Astrocyte (in vitro differentiated cells and primary cell): Measurements from ENCODE around the gene TEX55. TPM values are rescaled to one million over a fixed set of nuclear protein-coding genes. Genes with fewer than 3 reads are reported as not detected.
"Not testable (repeated sequence)": the region's sequence is repeated elsewhere in the genome, so short reads cannot be mapped to it uniquely, and the experiment has no call there.

Experiments used
- DNase-seq: peaks from one replicate; pipeline ENCODE4 v3.0.0-alpha.2; 2010; ENCODE audit warnings: low read depth
- FAIRE-seq: peaks from 2 replicates; lab custom pipeline; 2011; peaks lifted over from hg19 to GRCh38; lab: Jason Lieb, UNC
- H2AFZ ChIP-seq: 2 replicates; pipeline ENCODE4 v1.6.0; 2012; ENCODE audit warnings: low read depth, low read length, inconsistent platforms
- H3K27ac ChIP-seq: 2 replicates; pipeline ENCODE4 v1.5.1; 2011; ENCODE audit warnings: low read depth, low read length, inconsistent platforms
- H3K27me3 ChIP-seq: 2 replicates; pipeline ENCODE4 v1.6.0; 2011; ENCODE audit warnings: low read length, inconsistent platforms; ENCODE audit not compliant: insufficient read depth
- H3K36me3 ChIP-seq: 2 replicates; pipeline ENCODE4 v1.5.1; 2011; ENCODE audit warnings: low read length, inconsistent platforms; ENCODE audit not compliant: insufficient read depth
- H3K4me1 ChIP-seq: 2 replicates; pipeline ENCODE4 v1.5.1; 2011; ENCODE audit warnings: low read length, inconsistent platforms; ENCODE audit not compliant: insufficient read depth
- H3K4me2 ChIP-seq: 2 replicates; pipeline ENCODE4 v1.6.0; 2012; ENCODE audit warnings: low read length, inconsistent platforms
- H3K4me3 ChIP-seq: 2 replicates; pipeline ENCODE4 v1.5.1; 2011; ENCODE audit warnings: low read depth, mild to moderate bottlenecking, low read length, inconsistent platforms; ENCODE audit not compliant: insufficient read depth
- H3K79me2 ChIP-seq: 2 replicates; pipeline ENCODE4 v1.6.0; 2012; ENCODE audit warnings: mild to moderate bottlenecking, low read length, inconsistent platforms; ENCODE audit not compliant: insufficient read depth
- H3K9ac ChIP-seq: 2 replicates; pipeline ENCODE4 v1.6.0; 2012; ENCODE audit warnings: mild to moderate bottlenecking, low read length, inconsistent platforms
- H3K9me3 ChIP-seq: 2 replicates; pipeline ENCODE4 v1.5.1; 2012; ENCODE audit warnings: low read depth, mild to moderate bottlenecking, low read length, inconsistent platforms; ENCODE audit not compliant: insufficient read depth
- H4K20me1 ChIP-seq: 2 replicates; pipeline ENCODE4 v1.6.0; 2012; ENCODE audit warnings: low read length, inconsistent platforms; ENCODE audit not compliant: insufficient read depth
- H3K27ac Mint-ChIP-seq: one replicate; pipeline ENCODE4 v1.8.0; 2021; ENCODE audit warnings: mild to moderate bottlenecking, mixed read lengths; ENCODE audit not compliant: unreplicated experiment
- H3K27me3 Mint-ChIP-seq: one replicate; pipeline ENCODE4 v1.8.0; 2021; ENCODE audit warnings: low read depth, mixed read lengths; ENCODE audit not compliant: unreplicated experiment
- H3K36me3 Mint-ChIP-seq: one replicate; pipeline ENCODE4 v1.8.0; 2021; ENCODE audit warnings: low read depth, mixed read lengths; ENCODE audit not compliant: unreplicated experiment
- H3K4me1 Mint-ChIP-seq: one replicate; pipeline ENCODE4 v1.8.0; 2021; ENCODE audit warnings: low read depth, mixed read lengths; ENCODE audit not compliant: unreplicated experiment
- H3K4me3 Mint-ChIP-seq: one replicate; pipeline ENCODE4 v1.8.0; 2021; ENCODE audit warnings: mild to moderate bottlenecking, moderate library complexity, mixed read lengths; ENCODE audit not compliant: unreplicated experiment
- H3K9me3 Mint-ChIP-seq: one replicate; pipeline ENCODE4 v1.8.0; 2021; ENCODE audit warnings: mild to moderate bottlenecking, mixed read lengths; ENCODE audit not compliant: unreplicated experiment
- EZH2 ChIP-seq: IDR thresholded peaks from 2 replicates; pipeline ENCODE4 v1.6.1; 2012; ENCODE audit warnings: mild to moderate bottlenecking, low read length, inconsistent platforms; ENCODE audit not compliant: insufficient read depth
- total RNA-seq: library from RNA; stranded (reverse); gene quantifications from 2 replicates; pipeline ENCODE4 v1.2.1, GENCODE V29; 2021
- TF ChIP-seq, protein P1 (sequence below): IDR thresholded peaks from 2 replicates; pipeline ENCODE4 v1.5.1; 2011; ENCODE audit warnings: low read depth, mild to moderate bottlenecking, inconsistent platforms, low read length, moderate library complexity; ENCODE audit not compliant: insufficient read depth

Gene TEX55
- total RNA-seq, 1 donor from 2014 or later = not detected

DNA sequence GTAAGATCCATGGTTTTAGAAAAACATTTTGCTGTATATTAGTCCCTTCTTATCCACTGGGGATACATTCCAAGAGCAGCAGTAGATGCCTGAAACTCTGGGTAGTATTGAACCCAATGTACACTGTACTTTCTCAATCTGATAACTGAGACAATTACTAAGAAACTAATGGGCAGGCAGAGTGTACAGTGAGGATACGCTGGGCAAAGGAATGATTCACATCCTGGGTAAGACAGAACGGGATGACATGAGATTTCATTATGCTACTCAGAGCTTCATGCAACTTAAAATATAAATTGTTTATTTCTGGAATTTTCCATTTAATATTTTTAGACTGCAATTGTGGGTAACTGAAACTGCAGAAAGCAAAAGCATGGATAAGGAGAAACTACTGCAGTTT is 46.2 kb upstream of the TEX55 start:
- Histone ChIP-seq H3K9me3 (no peaks in the 10 kb centered on the region), H3K4me2 (no peak overlapping the region), H3K4me3 (no peak overlapping the region), H2AFZ (no peak overlapping the region), H4K20me1 (no peaks in the 10 kb centered on the region), H3K9ac (no peak overlapping the region), H3K36me3 (no peaks in the 10 kb centered on the region), H3K27ac (no peak overlapping the region), H3K4me1 (no peaks in the 10 kb centered on the region), H3K27me3 (no peaks in the 10 kb centered on the region), H3K79me2 (no peaks in the 10 kb centered on the region)
- FAIRE-seq = no peak
- no peak overlapping the region for H3K4me3 Mint-ChIP-seq
- no peaks in the 10 kb centered on the region for H3K9me3 Mint-ChIP-seq
- DNase-seq = no peak
- no peak for TF ChIP-seq EZH2
- TF ChIP-seq, protein P1, sequence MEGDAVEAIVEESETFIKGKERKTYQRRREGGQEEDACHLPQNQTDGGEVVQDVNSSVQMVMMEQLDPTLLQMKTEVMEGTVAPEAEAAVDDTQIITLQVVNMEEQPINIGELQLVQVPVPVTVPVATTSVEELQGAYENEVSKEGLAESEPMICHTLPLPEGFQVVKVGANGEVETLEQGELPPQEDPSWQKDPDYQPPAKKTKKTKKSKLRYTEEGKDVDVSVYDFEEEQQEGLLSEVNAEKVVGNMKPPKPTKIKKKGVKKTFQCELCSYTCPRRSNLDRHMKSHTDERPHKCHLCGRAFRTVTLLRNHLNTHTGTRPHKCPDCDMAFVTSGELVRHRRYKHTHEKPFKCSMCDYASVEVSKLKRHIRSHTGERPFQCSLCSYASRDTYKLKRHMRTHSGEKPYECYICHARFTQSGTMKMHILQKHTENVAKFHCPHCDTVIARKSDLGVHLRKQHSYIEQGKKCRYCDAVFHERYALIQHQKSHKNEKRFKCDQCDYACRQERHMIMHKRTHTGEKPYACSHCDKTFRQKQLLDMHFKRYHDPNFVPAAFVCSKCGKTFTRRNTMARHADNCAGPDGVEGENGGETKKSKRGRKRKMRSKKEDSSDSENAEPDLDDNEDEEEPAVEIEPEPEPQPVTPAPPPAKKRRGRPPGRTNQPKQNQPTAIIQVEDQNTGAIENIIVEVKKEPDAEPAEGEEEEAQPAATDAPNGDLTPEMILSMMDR = no peak
- no peaks in the 10 kb centered on the region for H3K4me1 Mint-ChIP-seq
- H3K27ac Mint-ChIP-seq = no peak overlapping the region
- H3K36me3 Mint-ChIP-seq = no peaks in the 10 kb centered on the region
- H3K27me3 Mint-ChIP-seq = peaks cover 2% of the 10 kb centered on the region

DNA sequence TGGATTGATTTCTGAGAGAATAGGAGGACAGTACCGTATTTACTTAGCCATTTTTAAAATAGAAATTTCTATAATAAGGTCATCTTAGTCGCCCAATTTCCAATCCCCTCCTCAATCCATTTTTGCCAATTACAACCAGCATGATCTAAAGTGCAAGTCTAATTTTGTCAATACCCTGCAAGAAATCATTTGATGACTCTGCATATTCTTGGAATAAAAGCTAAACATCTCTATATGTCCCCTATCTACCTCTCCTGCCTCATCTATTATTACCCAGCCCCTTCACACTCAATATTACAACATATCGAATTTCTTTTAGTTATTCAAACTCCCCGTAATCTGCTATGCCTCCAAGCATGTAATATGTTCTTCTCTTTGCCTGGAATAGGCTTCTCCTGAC is 41.9 kb upstream of the TEX55 start:
- H3K27ac ChIP-seq = no peak overlapping the region
- H3K4me2 ChIP-seq = no peak overlapping the region
- H3K4me1 ChIP-seq = no peaks in the 10 kb centered on the region
- H3K9ac ChIP-seq = no peak overlapping the region
- Mint-ChIP-seq H3K4me3 (no peak overlapping the region), H3K36me3 (no peaks in the 10 kb centered on the region), H3K9me3 (no peaks in the 10 kb centered on the region), H3K27ac (no peak overlapping the region), H3K4me1 (no peaks in the 10 kb centered on the region), H3K27me3 (no peaks in the 10 kb centered on the region)
- TF ChIP-seq EZH2 = no peak
- TF ChIP-seq, protein P1 = no peak
- H3K9me3 ChIP-seq = no peaks in the 10 kb centered on the region
- H3K36me3 ChIP-seq = no peaks in the 10 kb centered on the region
- no peaks in the 10 kb centered on the region for H4K20me1 ChIP-seq
- FAIRE-seq (no peak), DNase-seq (no peak)
- H3K4me3 ChIP-seq = no peak overlapping the region
- no peaks in the 10 kb centered on the region for H3K79me2 ChIP-seq
- no peaks in the 10 kb centered on the region for H3K27me3 ChIP-seq
- no peak overlapping the region for H2AFZ ChIP-seq

DNA sequence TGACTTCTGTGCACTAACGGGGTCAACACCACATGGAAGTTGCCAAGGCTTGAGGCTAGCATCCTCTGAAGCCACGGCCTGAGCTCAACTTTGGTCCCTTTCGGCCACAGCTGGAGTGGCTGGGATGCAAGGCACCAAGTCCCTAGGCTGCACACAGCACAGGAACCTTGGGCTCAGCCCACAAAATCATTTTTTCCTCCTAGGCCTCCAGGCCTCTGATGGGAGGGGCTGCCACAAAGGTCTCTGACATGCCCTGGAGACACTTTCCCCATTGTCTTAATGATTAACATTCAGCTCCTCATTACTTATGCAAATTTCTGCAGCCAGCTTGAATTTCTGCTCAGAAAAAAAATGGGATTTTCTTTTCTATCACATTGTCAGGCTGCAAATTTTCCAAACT is 27.6 kb upstream of the TEX55 start:
- H2AFZ ChIP-seq, H3K27me3 ChIP-seq, H3K79me2 ChIP-seq, H3K4me1 ChIP-seq, H3K36me3 ChIP-seq, H3K4me2 ChIP-seq, H3K27ac Mint-ChIP-seq, H3K27me3 Mint-ChIP-seq, DNase-seq, H3K9me3 ChIP-seq, H3K9ac ChIP-seq, H3K4me1 Mint-ChIP-seq, H3K4me3 ChIP-seq, H3K27ac ChIP-seq, H3K4me3 Mint-ChIP-seq, H3K36me3 Mint-ChIP-seq, H4K20me1 ChIP-seq, FAIRE-seq: not testable (repeated sequence)
- peaks cover 24% of the 10 kb centered on the region for H3K9me3 Mint-ChIP-seq
